M059J (cell line): ENCODE measurements around the gene GTF2I. TPM values are rescaled to one million over a fixed set of nuclear protein-coding genes. Genes with fewer than 3 reads are reported as not detected.
"Not testable (repeated sequence)": the region's sequence is repeated elsewhere in the genome, so short reads cannot be mapped to it uniquely, and the experiment has no call there.

Source experiments
- DNase-seq: peaks from one replicate; pipeline ENCODE4 v3.0.0-alpha.2; 2012; ENCODE audit warnings: low read depth
- total RNA-seq: library from RNA; depleted of rRNA; stranded (reverse); fragments of >200 nt; shearing (Covaris generic); gene quantifications from 2 replicates; pipeline ENCODE4 v1.2.3, GENCODE V29; 2014

GTF2I gene
- total RNA-seq, 1 experiment from 2014 or later, result 156 TPM

GRCh38 chr7:74656441-74656836 lies 1.1 kb upstream of the GTF2I start:
- peak; percentile 62 for DNase-seq

GRCh38 chr7:74656837-74657691 lies 454 bp upstream of the GTF2I start:
- peak; percentile 97 for DNase-seq

GRCh38 chr7:74658178-74659004 lies 873 bp downstream of the GTF2I start:
- peak; percentile 93 for DNase-seq

GRCh38 chr7:74660202-74660601 lies 2.7 kb downstream of the GTF2I start:
- not testable (repeated sequence) for DNase-seq

- peak; percentile 47 for DNase-seq
Observed at GRCh38 chr7:74661836-74662794, 4.6 kb downstream of the GTF2I start.

- no peak for DNase-seq
Observed at GRCh38 chr7:74665296-74665938, 7.9 kb downstream of the GTF2I start.

GRCh38 chr7:74667013-74667412 lies 9.5 kb downstream of the GTF2I start:
- DNase-seq, result not testable (repeated sequence)

GRCh38 chr7:74667520-74667919 lies 10.0 kb downstream of the GTF2I start:
- DNase-seq, result not testable (repeated sequence)

GRCh38 chr7:74671602-74672001 lies 14.1 kb downstream of the GTF2I start:
- no peak for DNase-seq

- no peak for DNase-seq
Observed at GRCh38 chr7:74672343-74672915, 14.9 kb downstream of the GTF2I start.

GRCh38 chr7:74674166-74674565 lies 16.6 kb downstream of the GTF2I start:
- no peak for DNase-seq

GRCh38 chr7:74682829-74683228 lies 25.3 kb downstream of the GTF2I start:
- DNase-seq, result no peak

- DNase-seq, result no peak
Observed at GRCh38 chr7:74683799-74684198, 26.3 kb downstream of the GTF2I start.

- no peak for DNase-seq
Observed at GRCh38 chr7:74684473-74684872, 27.0 kb downstream of the GTF2I start.

- DNase-seq, result no peak
Observed at GRCh38 chr7:74684921-74685320, 27.4 kb downstream of the GTF2I start.

- DNase-seq, result no peak
Observed at GRCh38 chr7:74690474-74690873, 33.0 kb downstream of the GTF2I start.

GRCh38 chr7:74704419-74704818 lies 46.9 kb downstream of the GTF2I start:
- DNase-seq, result not testable (repeated sequence)

GRCh38 chr7:74707238-74707637 lies 49.7 kb downstream of the GTF2I start:
- DNase-seq, result no peak

GRCh38 chr7:74708569-74709275 lies 51.2 kb downstream of the GTF2I start:
- no peak for DNase-seq
